Transverse colon (tissue), 4 donors: ENCODE data around the gene ANXA2R. TPM values are rescaled to one million over a fixed set of nuclear protein-coding genes. Genes with fewer than 3 reads are reported as not detected.

Experiments
- DNase-seq: peaks from one replicate; pipeline ENCODE4 v3.0.0-alpha.2; 2019
- H3K27ac ChIP-seq, 4 donors: fragments of 200-600 bp; sonication (generic); 2 replicates each; pipeline ENCODE4 v1.5.1; 2016 to 2018; ENCODE audit warnings: inconsistent platforms in 4 of 4
- H3K27me3 ChIP-seq: fragments of 200-600 bp; sonication (generic); 2 replicates; pipeline ENCODE4 v1.5.1; 2017; ENCODE audit warnings: inconsistent platforms
- H3K36me3 ChIP-seq, 4 donors: fragments of 200-600 bp; sonication (generic); 2 replicates each; pipeline ENCODE4 v1.5.1; 2017 to 2019; ENCODE audit warnings: inconsistent platforms in 4 of 4
- H3K4me1 ChIP-seq, 4 donors: fragments of 200-600 bp; sonication (generic); 2 replicates each; pipeline ENCODE4 v1.5.1; 2017 to 2020; ENCODE audit warnings: inconsistent platforms in 4 of 4
- H3K4me3 ChIP-seq, 4 donors: fragments of 200-600 bp; sonication (generic); 1 replicate in 1 of 4; 2 replicates in 3 of 4; pipeline versions ENCODE4 v1.5.1 to v1.6.1; 2017 to 2019; ENCODE audit warnings: inconsistent platforms in 4 of 4
- H3K9me3 ChIP-seq, 2 donors: fragments of 200-600 bp; sonication (generic); 2 replicates each; pipeline ENCODE4 v1.5.1; 2017 to 2019; ENCODE audit warnings: inconsistent platforms in 2 of 2
- EP300 ChIP-seq: sonication (generic); formaldehyde crosslinking; IDR thresholded peaks from one replicate; pipeline ENCODE4 v1.6.1; 2017; ENCODE audit warnings: antibody characterized with exemption, low read depth
- POLR2A ChIP-seq: fragments of 450-650 bp; IDR thresholded peaks from one replicate; pipeline ENCODE4 v1.6.1; 2016; ENCODE audit warnings: antibody characterized with exemption, mild to moderate bottlenecking, moderate library complexity
- POLR2AphosphoS5 ChIP-seq, 3 donors: sonication (generic); formaldehyde crosslinking; IDR thresholded peaks; one replicate each; pipeline ENCODE4 v1.6.1; 2016; ENCODE audit warnings: antibody characterized with exemption in 3 of 3
- WGBS, 2 donors: methylation state at CpG; one replicate each; pipeline ENCODE4 v1.1.5; 2018; ENCODE audit warnings: low coverage in 1 of 2; 5-methylcytosine and 5-hydroxymethylcytosine counted together
- in situ Hi-C, 4 donors: fragments of 200-750 bp; cut with MboI; loops; one replicate each; pipeline versions ENCODE4 v1.15.0 to v1.15.1; 2017; ENCODE audit warnings: low sequenced_read_pairs in 3 of 4, low pct_ligation_motif_present in 1 of 4, low pct_unique_long_range_greater_than_20kb in 1 of 4
- intact Hi-C: fragments of 100-400 bp; cut with DNase I; formaldehyde crosslinking; loops from one replicate; pipeline ENCODE4 v1.15.1; 2023; ENCODE audit warnings: low total_unique reads
- total RNA-seq, 4 donors: library from RNA; depleted of rRNA; stranded (reverse); fragments of >200 nt; gene quantifications; one replicate each; pipeline ENCODE4 v1.1.0, GENCODE V29; 2016
- TF ChIP-seq, protein P1 (sequence below), 5 experiments: fragments of 200-600 bp in 3 of 5; fragments of 450-650 bp in 2 of 5; sonication (generic) in 3 of 5; IDR thresholded peaks; 1 replicate in 2 of 5; 2 replicates in 3 of 5; pipeline ENCODE4 v1.5.1; 2016 to 2017; ENCODE audit warnings: antibody characterized with exemption in 5 of 5, inconsistent platforms in 3 of 5, mild to moderate bottlenecking in 2 of 5, moderate library complexity in 1 of 5

ANXA2R gene
- total RNA-seq, 4 donors from 2014 or later = 0.75 to 4.4 (median 2.0) TPM

GRCh38 chr5:43006424-43007202 is 33.5 kb downstream of the ANXA2R start:
- Histone ChIP-seq H3K9me3 (no peaks in the 10 kb centered on the region), H3K27ac (peak overlapping the region; percentile 87 to 92 (median 90)), H3K4me3 (peak overlapping the region in 3 of 4 donors; percentile 32 to 59 (median 44)), H3K36me3 (no peaks in the 10 kb centered on the region), H3K27me3 (peaks cover 71% of the 10 kb centered on the region), H3K4me1 (peaks cover 0 to 15% (median 4%) of the 10 kb centered on the region in 4 donors)
- WGBS, 2 donors = 59 to 80% methylated on average over 7 to 19 of the region's 19 CpGs
- in situ Hi-C loops (loop anchor here in 1 of 4 donors (10.0 kb wide), 1 partner anchor 52 kb away; no protein-coding TSS in a partner anchor), intact Hi-C loops (no loop called here)
- TF ChIP-seq POLR2AphosphoS5 (IDR thresholded peaks at IDR 0.05) (no peak), POLR2A (no peak)
- no peak for DNase-seq

DNA sequence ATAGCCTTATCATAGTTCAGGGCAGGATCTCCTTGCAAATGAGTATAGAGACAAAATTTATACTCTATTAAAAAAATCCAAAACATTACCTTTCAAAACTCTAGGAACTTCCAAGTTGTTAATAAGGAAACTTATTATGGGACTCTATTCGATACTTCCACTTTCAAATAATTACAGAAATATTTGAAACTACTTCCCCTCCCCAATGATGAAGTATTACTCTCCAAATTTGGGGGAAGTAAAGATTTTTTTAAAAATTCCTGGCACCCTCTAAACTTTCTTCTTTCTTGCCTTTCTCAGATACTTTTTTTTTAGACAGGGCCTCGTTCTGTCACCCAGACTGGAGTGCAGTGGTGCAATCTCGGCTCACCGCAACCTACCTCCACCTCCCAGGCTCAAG is 35.1 kb downstream of the ANXA2R start:
- no peak overlapping the region for H3K27ac ChIP-seq
- in situ Hi-C loops = loop anchor here in 1 of 4 donors (10.0 kb wide), 1 partner anchor 50 kb away; no protein-coding TSS in a partner anchor
- H3K27me3 ChIP-seq = peaks cover 85% of the 10 kb centered on the region
- no peak for DNase-seq
- no peaks in the 10 kb centered on the region for H3K9me3 ChIP-seq
- H3K4me1 ChIP-seq = peaks cover 0 to 21% (median 4%) of the 10 kb centered on the region in 4 donors
- WGBS, 2 donors = 80 to 95% methylated on average over 4 of the region's 4 CpGs
- TF ChIP-seq, protein P1, sequence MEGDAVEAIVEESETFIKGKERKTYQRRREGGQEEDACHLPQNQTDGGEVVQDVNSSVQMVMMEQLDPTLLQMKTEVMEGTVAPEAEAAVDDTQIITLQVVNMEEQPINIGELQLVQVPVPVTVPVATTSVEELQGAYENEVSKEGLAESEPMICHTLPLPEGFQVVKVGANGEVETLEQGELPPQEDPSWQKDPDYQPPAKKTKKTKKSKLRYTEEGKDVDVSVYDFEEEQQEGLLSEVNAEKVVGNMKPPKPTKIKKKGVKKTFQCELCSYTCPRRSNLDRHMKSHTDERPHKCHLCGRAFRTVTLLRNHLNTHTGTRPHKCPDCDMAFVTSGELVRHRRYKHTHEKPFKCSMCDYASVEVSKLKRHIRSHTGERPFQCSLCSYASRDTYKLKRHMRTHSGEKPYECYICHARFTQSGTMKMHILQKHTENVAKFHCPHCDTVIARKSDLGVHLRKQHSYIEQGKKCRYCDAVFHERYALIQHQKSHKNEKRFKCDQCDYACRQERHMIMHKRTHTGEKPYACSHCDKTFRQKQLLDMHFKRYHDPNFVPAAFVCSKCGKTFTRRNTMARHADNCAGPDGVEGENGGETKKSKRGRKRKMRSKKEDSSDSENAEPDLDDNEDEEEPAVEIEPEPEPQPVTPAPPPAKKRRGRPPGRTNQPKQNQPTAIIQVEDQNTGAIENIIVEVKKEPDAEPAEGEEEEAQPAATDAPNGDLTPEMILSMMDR (IDR thresholded peaks at IDR 0.05) = no peak
- no peak for TF ChIP-seq EP300
- no peak for TF ChIP-seq POLR2AphosphoS5 (IDR thresholded peaks at IDR 0.05)
- no peak for TF ChIP-seq POLR2A
- no peak overlapping the region for H3K4me3 ChIP-seq
- no peaks in the 10 kb centered on the region for H3K36me3 ChIP-seq
- intact Hi-C loops = no loop called here

DNA sequence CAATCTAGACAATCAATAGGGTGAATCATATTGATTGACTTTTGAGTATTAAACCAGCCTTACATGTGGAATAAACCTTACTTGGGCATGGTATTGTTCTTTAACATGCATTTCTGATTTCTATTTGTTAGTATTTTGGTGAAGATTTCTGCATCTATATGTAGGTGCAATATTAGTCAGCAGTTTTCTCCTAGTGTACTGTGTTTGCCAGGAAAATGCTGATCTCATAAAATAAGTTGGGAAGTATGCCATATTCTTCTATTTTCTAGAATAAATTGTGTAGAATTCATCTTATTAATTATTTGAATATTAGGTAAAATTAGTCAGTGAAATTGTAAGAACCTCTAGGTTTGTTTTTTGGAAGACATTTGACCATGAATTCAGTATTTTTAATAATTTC is 38.4 kb downstream of the ANXA2R start:
- Histone ChIP-seq H3K36me3 (no peaks in the 10 kb centered on the region), H3K27ac (no peak overlapping the region), H3K27me3 (peaks cover 95% of the 10 kb centered on the region), H3K4me3 (no peak overlapping the region), H3K9me3 (no peaks in the 10 kb centered on the region), H3K4me1 (peaks cover 0 to 9% (median 0%) of the 10 kb centered on the region in 4 donors)
- intact Hi-C loops = no loop called here
- in situ Hi-C loops = loop anchor here in 1 of 4 donors (10.0 kb wide), 1 partner anchor 47 kb away; no protein-coding TSS in a partner anchor
- DNase-seq = no peak
- TF ChIP-seq EP300 (no peak), POLR2A (no peak), POLR2AphosphoS5 (IDR thresholded peaks at IDR 0.05) (no peak)
- TF ChIP-seq, protein P1 (IDR thresholded peaks at IDR 0.05) = no peak

GRCh38 chr5:43000914-43001313 is 39.2 kb downstream of the ANXA2R start:
- peaks cover 0 to 11% (median 0%) of the 10 kb centered on the region in 4 donors for H3K4me1 ChIP-seq
- H3K27me3 ChIP-seq = peaks cover 95% of the 10 kb centered on the region
- H3K9me3 ChIP-seq = no peaks in the 10 kb centered on the region
- no peak overlapping the region for H3K27ac ChIP-seq
- H3K36me3 ChIP-seq = no peaks in the 10 kb centered on the region
- WGBS, 2 donors = 36 to 42% methylated on average over 5 to 6 of the region's 6 CpGs
- TF ChIP-seq EP300 = no peak
- TF ChIP-seq POLR2AphosphoS5 (IDR thresholded peaks at IDR 0.05) = no peak
- no peak for TF ChIP-seq POLR2A
- TF ChIP-seq, protein P1 (IDR thresholded peaks at IDR 0.05) = no peak
- intact Hi-C loops (no loop called here), in situ Hi-C loops (loop anchor here in 1 of 4 donors (10.0 kb wide), 1 partner anchor 46 kb away; no protein-coding TSS in a partner anchor)
- H3K4me3 ChIP-seq = no peak overlapping the region
- no peak for DNase-seq
